Breast epithelium (tissue), 4 donors: Measurements from ENCODE around the gene TMPRSS6. TPM values are rescaled to one million over a fixed set of nuclear protein-coding genes. Genes with fewer than 3 reads are reported as not detected.

ENCODE experiments used
- DNase-seq, 2 donors: peaks; one replicate each; pipeline ENCODE4 v3.0.0-alpha.2; 2019; ENCODE audit warnings: low spot score in 2 of 2
- H3K27ac ChIP-seq, 2 donors: fragments of 200-600 bp; sonication (generic) in 1 of 2; one replicate each; pipeline ENCODE4 v1.5.1; 2016 to 2019; ENCODE audit warnings: mild to moderate bottlenecking in 1 of 2
- H3K27me3 ChIP-seq, 2 donors: fragments of 200-600 bp; sonication (generic) in 1 of 2; one replicate each; pipeline versions ENCODE4 v1.5.1 to v1.6.0; 2017 to 2019; ENCODE audit warnings: control low read depth in 1 of 2, mild to moderate bottlenecking in 1 of 2
- H3K36me3 ChIP-seq: fragments of 200-600 bp; one replicate; pipeline ENCODE4 v1.5.1; 2019
- H3K4me1 ChIP-seq, 2 donors: fragments of 200-600 bp; sonication (generic); one replicate each; pipeline ENCODE4 v1.5.1; 2016 to 2019; ENCODE audit warnings: control low read depth in 1 of 2
- H3K4me3 ChIP-seq, 3 donors: fragments of 200-600 bp; sonication (generic); 1 replicate in 2 of 3; 2 replicates in 1 of 3; pipeline ENCODE4 v1.5.1; 2016 to 2019; ENCODE audit warnings: mild to moderate bottlenecking in 3 of 3, moderate library complexity in 2 of 3
- H3K9me3 ChIP-seq, 2 donors: fragments of 200-600 bp; sonication (generic) in 1 of 2; one replicate each; pipeline ENCODE4 v1.5.1; 2016 to 2019; ENCODE audit warnings: control low read depth in 1 of 2
- POLR2A ChIP-seq: fragments of 450-650 bp; IDR thresholded peaks from one replicate; pipeline ENCODE4 v1.6.1; 2016; ENCODE audit warnings: antibody characterized with exemption, mild to moderate bottlenecking, moderate library complexity
- POLR2AphosphoS5 ChIP-seq, 3 donors: sonication (generic); formaldehyde crosslinking; IDR thresholded peaks; one replicate each; pipeline ENCODE4 v1.6.1; 2017; ENCODE audit warnings: antibody characterized with exemption in 3 of 3
- intact Hi-C: fragments of 100-400 bp; cut with DNase I; formaldehyde crosslinking; loops from one replicate; pipeline ENCODE4 v1.15.1; 2023; ENCODE audit warnings: low total_unique reads
- total RNA-seq, 3 donors: library from RNA; depleted of rRNA; stranded (reverse); fragments of >200 nt; gene quantifications; one replicate each; pipeline ENCODE4 v1.1.0, GENCODE V29; 2016
- TF ChIP-seq, protein P1 (sequence below), 3 donors: fragments of 450-650 bp; IDR thresholded peaks; one replicate each; pipeline ENCODE4 v1.5.1; 2016 to 2017; ENCODE audit warnings: antibody characterized with exemption in 3 of 3, mild to moderate bottlenecking in 3 of 3, moderate library complexity in 3 of 3

Gene TMPRSS6
- total RNA-seq, 3 donors from 2014 or later = 0.88 TPM; not detected in 2

GRCh38 chr22:37080838-37081237 is 28.7 kb downstream of the TMPRSS6 start:
- Histone ChIP-seq H3K27me3 (peaks cover 0 to 5% of the 10 kb centered on the region in 2 donors), H3K27ac (no peak overlapping the region), H3K9me3 (no peaks in the 10 kb centered on the region), H3K4me3 (no peak overlapping the region), H3K4me1 (no peaks in the 10 kb centered on the region), H3K36me3 (no peaks in the 10 kb centered on the region)
- no peak for DNase-seq
- intact Hi-C loops = no loop called here
- TF ChIP-seq POLR2AphosphoS5 (IDR thresholded peaks at IDR 0.05) = no peak
- TF ChIP-seq, protein P1, sequence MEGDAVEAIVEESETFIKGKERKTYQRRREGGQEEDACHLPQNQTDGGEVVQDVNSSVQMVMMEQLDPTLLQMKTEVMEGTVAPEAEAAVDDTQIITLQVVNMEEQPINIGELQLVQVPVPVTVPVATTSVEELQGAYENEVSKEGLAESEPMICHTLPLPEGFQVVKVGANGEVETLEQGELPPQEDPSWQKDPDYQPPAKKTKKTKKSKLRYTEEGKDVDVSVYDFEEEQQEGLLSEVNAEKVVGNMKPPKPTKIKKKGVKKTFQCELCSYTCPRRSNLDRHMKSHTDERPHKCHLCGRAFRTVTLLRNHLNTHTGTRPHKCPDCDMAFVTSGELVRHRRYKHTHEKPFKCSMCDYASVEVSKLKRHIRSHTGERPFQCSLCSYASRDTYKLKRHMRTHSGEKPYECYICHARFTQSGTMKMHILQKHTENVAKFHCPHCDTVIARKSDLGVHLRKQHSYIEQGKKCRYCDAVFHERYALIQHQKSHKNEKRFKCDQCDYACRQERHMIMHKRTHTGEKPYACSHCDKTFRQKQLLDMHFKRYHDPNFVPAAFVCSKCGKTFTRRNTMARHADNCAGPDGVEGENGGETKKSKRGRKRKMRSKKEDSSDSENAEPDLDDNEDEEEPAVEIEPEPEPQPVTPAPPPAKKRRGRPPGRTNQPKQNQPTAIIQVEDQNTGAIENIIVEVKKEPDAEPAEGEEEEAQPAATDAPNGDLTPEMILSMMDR (IDR thresholded peaks at IDR 0.05) = no peak

DNA sequence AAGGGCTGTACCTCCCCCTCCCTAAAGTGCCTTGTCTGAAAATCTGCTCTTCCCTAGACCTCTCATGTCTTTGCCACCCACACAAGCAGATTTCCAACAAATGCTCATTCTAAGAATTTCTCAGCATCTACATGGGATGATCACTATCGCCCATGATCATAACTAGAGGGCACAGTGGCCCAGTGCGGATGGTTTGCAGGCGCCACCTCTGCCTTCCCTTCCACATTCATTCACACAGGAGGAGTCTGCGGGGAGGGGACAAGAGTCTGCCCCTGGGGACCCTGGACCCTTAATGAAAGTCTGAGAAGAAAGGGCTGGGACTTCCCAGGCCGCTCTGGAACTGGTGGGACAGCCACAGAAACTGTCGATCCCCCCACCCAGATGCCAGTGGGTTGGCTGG is 29.1 kb downstream of the TMPRSS6 start:
- DNase-seq = no peak
- Histone ChIP-seq H3K27me3 (peaks cover 0 to 5% of the 10 kb centered on the region in 2 donors), H3K4me3 (no peak overlapping the region), H3K9me3 (no peaks in the 10 kb centered on the region), H3K36me3 (no peaks in the 10 kb centered on the region), H3K4me1 (no peaks in the 10 kb centered on the region), H3K27ac (no peak overlapping the region)
- intact Hi-C loops = no loop called here
- TF ChIP-seq POLR2AphosphoS5 (IDR thresholded peaks at IDR 0.05) (no peak), POLR2A (no peak)
- TF ChIP-seq, protein P1 (IDR thresholded peaks at IDR 0.05) = no peak

DNA sequence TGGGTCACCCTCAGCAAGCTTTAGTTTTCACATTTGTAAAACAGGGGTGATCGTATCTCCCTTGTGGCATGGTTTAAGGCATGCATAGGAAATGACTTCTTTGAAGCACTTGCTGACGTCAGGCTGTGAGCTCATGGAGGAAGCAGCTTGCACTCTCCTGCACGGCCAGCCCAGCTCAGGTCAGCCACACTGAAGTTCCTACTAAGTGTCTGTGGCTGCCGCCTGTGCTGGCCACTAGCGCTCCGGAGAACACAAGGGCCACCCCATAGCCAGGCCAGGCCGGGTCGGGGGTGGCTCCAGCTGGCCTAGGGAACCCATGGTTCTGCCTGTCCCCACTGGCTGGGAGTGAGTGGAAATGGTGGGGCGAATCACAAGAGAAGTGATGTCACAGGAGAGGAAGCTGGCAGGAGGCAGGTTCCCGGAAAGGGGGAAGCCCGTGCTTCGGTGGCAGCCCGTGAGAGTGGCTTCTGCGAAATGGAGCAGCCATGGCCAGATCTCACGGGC is 29.8 kb downstream of the TMPRSS6 start:
- TF ChIP-seq POLR2AphosphoS5 (IDR thresholded peaks at IDR 0.05) (no peak), POLR2A (no peak)
- TF ChIP-seq, protein P1 (IDR thresholded peaks at IDR 0.05) = no peak
- H3K4me3 ChIP-seq = no peak overlapping the region
- peaks cover 0 to 10% of the 10 kb centered on the region in 2 donors for H3K27me3 ChIP-seq
- H3K27ac ChIP-seq = no peak overlapping the region
- intact Hi-C loops = loop anchor here (5.0 kb wide), 1 partner anchor 517 kb away; no protein-coding TSS in a partner anchor
- no peak for DNase-seq
- H3K9me3 ChIP-seq = no peaks in the 10 kb centered on the region
- no peaks in the 10 kb centered on the region for H3K4me1 ChIP-seq
- H3K36me3 ChIP-seq = no peaks in the 10 kb centered on the region

DNA sequence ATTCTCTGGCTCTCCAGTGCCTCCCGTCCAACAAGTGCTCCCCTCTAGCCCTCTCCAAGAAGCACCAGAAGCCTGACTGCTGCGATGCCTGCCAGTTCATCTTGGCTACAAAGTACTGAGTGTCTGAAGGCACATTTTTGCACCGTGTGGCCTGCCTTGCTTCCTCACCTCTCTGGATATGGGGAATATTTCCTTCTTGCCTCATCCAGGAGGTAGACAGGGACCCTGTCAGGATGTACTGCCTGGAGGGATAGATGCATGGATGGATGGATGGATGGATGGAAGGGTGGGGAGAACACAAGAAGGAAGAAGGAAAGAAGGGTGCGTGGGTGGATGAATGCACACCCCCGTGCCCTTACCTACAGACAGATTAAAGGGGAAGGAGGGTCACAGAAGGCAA is 30.4 kb downstream of the TMPRSS6 start:
- Histone ChIP-seq H3K36me3 (no peaks in the 10 kb centered on the region), H3K4me1 (no peaks in the 10 kb centered on the region), H3K27me3 (peaks cover 0 to 16% of the 10 kb centered on the region in 2 donors), H3K27ac (no peak overlapping the region), H3K4me3 (no peak overlapping the region), H3K9me3 (no peaks in the 10 kb centered on the region)
- TF ChIP-seq POLR2AphosphoS5 (IDR thresholded peaks at IDR 0.05) = no peak
- TF ChIP-seq, protein P1 (IDR thresholded peaks at IDR 0.05) = no peak
- no peak for TF ChIP-seq POLR2A
- intact Hi-C loops = loop anchor here (5.0 kb wide), 1 partner anchor 517 kb away; no protein-coding TSS in a partner anchor
- no peak for DNase-seq

DNA sequence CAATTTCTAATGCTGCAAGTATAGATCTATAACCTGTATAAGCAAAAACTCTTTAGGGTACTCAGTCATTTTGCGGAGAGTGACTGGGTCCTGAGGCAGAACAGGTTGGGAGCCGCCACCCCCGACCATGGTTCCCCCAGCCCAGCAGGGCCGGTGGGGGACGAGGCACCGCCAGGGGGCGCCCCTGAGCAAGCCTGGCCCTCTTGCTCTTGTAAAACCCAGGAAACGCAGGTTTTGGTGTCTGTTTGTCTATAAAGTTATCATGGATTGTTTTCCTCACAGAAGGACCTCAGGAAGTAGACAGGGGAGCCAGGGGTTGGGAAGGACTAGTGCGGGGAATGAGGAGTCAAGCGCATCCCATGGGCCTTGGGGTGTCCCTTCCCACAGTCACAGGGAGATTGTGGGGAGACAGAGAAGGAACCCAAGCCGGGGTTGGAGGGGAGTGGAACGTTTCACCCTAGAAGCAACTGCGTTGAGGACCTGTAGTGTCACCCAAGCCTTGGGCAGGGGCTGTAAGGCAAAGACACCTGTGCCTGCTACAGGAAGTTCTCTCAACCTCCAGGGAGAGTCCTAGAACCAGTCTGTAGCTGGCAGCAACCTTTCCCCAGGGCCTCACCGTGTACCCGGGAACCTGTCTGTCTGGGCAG is 31.6 kb downstream of the TMPRSS6 start:
- intact Hi-C loops = loop anchor here (5.0 kb wide), 1 partner anchor 516 kb away; no protein-coding TSS in a partner anchor
- no peak overlapping the region for H3K4me3 ChIP-seq
- no peaks in the 10 kb centered on the region for H3K9me3 ChIP-seq
- TF ChIP-seq, protein P1 (IDR thresholded peaks at IDR 0.05) = peak; percentile 52 to 65 (median 62)
- no peak for TF ChIP-seq POLR2AphosphoS5 (IDR thresholded peaks at IDR 0.05)
- TF ChIP-seq POLR2A = no peak
- H3K36me3 ChIP-seq = no peaks in the 10 kb centered on the region
- no peaks in the 10 kb centered on the region for H3K4me1 ChIP-seq
- H3K27me3 ChIP-seq = peaks cover 0 to 19% of the 10 kb centered on the region in 2 donors
- H3K27ac ChIP-seq = no peak overlapping the region
- no peak for DNase-seq
